ENCODE measurements around the gene SPATS2L.

Gene SPATS2L

DNA sequence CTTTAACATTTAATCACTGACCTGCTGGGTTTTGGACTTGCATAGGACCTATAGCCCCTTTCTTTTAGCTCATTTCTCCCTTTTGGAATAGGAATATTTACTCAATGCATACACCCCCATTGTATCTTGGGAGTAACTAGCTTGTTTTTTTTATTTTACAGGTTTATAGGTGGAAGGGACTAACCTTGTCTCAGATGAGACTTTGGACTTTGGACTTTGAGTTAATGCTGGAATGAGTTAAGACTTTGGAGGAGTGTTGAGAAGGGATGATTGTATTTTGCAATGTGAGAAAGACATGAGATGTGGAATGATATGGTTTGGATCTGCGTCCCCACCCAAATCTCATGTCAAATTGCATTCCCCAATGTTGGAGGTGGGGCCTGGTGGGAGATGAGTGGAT is 43.2 kb upstream of the SPATS2L start:
- DNase-seq (ENCODE audit: low read depth) = no peak
- TF ChIP-seq CTCF (IDR thresholded peaks at IDR 0.05; ENCODE audit: control insufficient read depth, extremely low read depth, insufficient read depth) = no peak
- no peak overlapping the region for H3K4me3 ChIP-seq (ENCODE audit: low read depth, low read length)

DNA sequence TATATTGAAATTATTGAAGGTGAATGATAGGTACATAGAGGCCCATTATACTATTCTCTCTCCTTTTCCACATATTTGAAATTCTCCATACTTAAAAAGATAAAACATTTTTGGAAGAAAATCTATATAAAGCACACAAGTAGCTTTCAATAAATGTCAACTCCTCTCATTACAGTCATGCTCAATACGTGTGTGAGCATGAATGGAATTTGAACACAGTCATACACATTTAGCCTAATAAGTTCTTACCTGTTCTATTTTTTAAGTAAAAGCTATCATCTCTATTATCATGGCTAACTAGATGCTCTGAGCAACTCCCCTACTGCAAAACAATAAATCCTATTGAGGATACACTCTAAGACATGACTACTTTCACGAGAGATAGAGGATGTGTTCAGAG is 41.9 kb upstream of the SPATS2L start:
- DNase-seq (ENCODE audit: low read depth) = no peak
- no peak for TF ChIP-seq CTCF (IDR thresholded peaks at IDR 0.05; ENCODE audit: control insufficient read depth, extremely low read depth, insufficient read depth)
- H3K4me3 ChIP-seq (ENCODE audit: low read depth, low read length) = no peak overlapping the region

DNA sequence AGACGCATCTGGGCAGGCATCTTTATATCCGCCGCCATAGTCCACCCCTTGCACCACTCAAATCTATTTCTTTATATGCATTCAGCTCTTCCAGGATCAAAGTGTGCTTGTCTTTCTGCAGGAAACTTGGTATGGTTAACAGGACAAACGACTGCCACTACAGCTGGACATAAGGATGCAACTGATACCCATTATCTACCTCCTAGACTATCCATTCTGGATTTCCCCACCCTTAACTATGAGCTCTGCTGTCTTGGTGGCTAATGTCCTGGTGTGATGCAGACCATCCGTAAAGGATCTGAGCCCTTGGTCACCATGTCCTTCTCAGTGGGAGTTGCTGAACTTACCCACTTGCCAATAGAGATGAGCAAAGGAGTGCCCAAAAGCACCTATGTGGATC is 40.1 kb upstream of the SPATS2L start:
- no peak for DNase-seq (ENCODE audit: low read depth)
- TF ChIP-seq CTCF (IDR thresholded peaks at IDR 0.05; ENCODE audit: control insufficient read depth, extremely low read depth, insufficient read depth) = no peak
- H3K4me3 ChIP-seq (ENCODE audit: low read depth, low read length) = no peak overlapping the region

DNA sequence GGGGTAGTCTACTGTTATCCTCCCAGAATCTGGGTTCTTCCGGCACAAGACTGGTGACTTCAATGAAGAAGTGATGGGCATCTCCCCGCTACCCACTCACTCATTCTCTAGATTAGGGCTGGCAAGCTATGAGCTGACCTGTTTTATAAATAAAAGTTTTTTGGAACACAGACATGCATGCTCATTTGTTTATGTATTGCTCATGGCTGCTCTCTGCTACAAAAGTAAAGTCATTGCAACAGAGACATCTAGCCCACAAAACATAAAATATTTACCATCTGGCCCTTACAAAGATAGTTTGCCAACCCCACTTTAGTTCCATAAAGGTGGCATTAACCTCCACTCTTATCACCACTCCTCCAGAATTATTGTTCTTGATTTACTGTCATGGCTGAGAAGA is 39.1 kb upstream of the SPATS2L start:
- DNase-seq (ENCODE audit: low read depth) = no peak
- TF ChIP-seq CTCF (IDR thresholded peaks at IDR 0.05; ENCODE audit: control insufficient read depth, extremely low read depth, insufficient read depth) = no peak
- no peak overlapping the region for H3K4me3 ChIP-seq (ENCODE audit: low read depth, low read length)

- no peak for DNase-seq (ENCODE audit: low read depth)
- H3K4me3 ChIP-seq (ENCODE audit: low read depth, low read length) = no peak overlapping the region
- TF ChIP-seq CTCF (IDR thresholded peaks at IDR 0.05; ENCODE audit: control insufficient read depth, extremely low read depth, insufficient read depth) = no peak
Measured at GRCh38 chr2:200270732-200271131, 35.8 kb upstream of the SPATS2L start.

DNA sequence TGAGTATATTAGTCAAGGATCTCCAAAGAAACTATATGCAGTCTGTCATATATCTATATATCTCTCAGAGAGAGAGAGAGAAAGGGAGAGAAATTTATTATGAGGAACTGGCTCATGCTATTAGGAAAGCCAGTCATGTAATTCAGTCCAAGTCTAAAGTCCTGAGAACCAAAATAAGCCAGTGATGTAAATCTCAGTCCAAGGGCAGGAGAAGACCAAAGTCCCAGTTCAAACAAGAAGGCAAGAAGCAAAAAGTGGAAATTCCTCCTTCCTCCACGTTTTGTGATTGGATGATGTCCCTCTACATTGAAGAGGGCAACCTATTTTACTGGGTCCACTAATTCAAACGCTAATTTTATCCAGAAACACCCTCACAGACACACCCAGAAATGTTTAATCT is 34.2 kb upstream of the SPATS2L start:
- no peak for DNase-seq (ENCODE audit: low read depth)
- no peak overlapping the region for H3K4me3 ChIP-seq (ENCODE audit: low read depth, low read length)
- TF ChIP-seq CTCF (IDR thresholded peaks at IDR 0.05; ENCODE audit: control insufficient read depth, extremely low read depth, insufficient read depth) = no peak

All from LNCaP clone FGC (cell line).